COLO668 (cell line): Measurements from ENCODE around the gene NALCN.

Experiments used
- DNase-seq: peaks from one replicate; lab custom pipeline; 2025; ENCODE audit not compliant: unreplicated experiment; lab: John Stamatoyannopoulos, UW

Gene NALCN

GRCh38 chr13:101049166-101049850 is 367.0 kb downstream of the NALCN start:
- DNase-seq, result no peak

- no peak for DNase-seq
These were observed 379.8 kb downstream of the NALCN start for GRCh38 chr13:101036546-101036945.

GRCh38 chr13:101035119-101035620 is 381.1 kb downstream of the NALCN start:
- no peak for DNase-seq

- DNase-seq, result no peak
These were observed 389.4 kb downstream of the NALCN start for GRCh38 chr13:101026736-101027398.

- DNase-seq, result no peak
These were observed 390.0 kb downstream of the NALCN start for GRCh38 chr13:101026328-101026727.

- no peak for DNase-seq
These were observed 390.4 kb downstream of the NALCN start for GRCh38 chr13:101025925-101026324.

- no peak for DNase-seq
These were observed 390.8 kb downstream of the NALCN start for GRCh38 chr13:101025519-101025918.

GRCh38 chr13:101019126-101019525 is 397.2 kb downstream of the NALCN start:
- DNase-seq, result no peak

GRCh38 chr13:101018720-101019119 is 397.6 kb downstream of the NALCN start:
- DNase-seq, result no peak

- no peak for DNase-seq
These were observed 399.0 kb downstream of the NALCN start for GRCh38 chr13:101017123-101017872.

- DNase-seq, result no peak
These were observed 399.8 kb downstream of the NALCN start for GRCh38 chr13:101016475-101016874.

GRCh38 chr13:101013245-101013644 is 403.1 kb downstream of the NALCN start:
- no peak for DNase-seq

- no peak for DNase-seq
These were observed 406.2 kb downstream of the NALCN start for GRCh38 chr13:101010100-101010499.

GRCh38 chr13:101007245-101007644 is 409.1 kb downstream of the NALCN start:
- DNase-seq, result no peak
